Peyer's patch (tissue), 4 donors: Measurements from ENCODE around the gene SGMS2.

Experiments used
- CTCF ChIP-seq, 6 experiments: fragments of 450-650 bp in 4 of 6; fragments of 200-600 bp in 2 of 6; sonication (generic) in 1 of 6; IDR thresholded peaks; one replicate each; pipeline ENCODE4 v1.5.1; 2017 to 2019; ENCODE audit warnings: antibody characterized with exemption in 6 of 6, mild to moderate bottlenecking in 3 of 6, moderate library complexity in 1 of 6
- POLR2A ChIP-seq, 2 donors: fragments of 450-650 bp; IDR thresholded peaks; one replicate each; pipeline ENCODE4 v1.5.1; 2017; ENCODE audit warnings: antibody characterized with exemption in 2 of 2, mild to moderate bottlenecking in 2 of 2, moderate library complexity in 2 of 2

- TF ChIP-seq POLR2A (IDR thresholded peaks at IDR 0.05) = no peak
- TF ChIP-seq CTCF (IDR thresholded peaks at IDR 0.05) = no peak
Observed at GRCh38 chr4:107818301-107818910, 6.3 kb upstream of the SGMS2 start.
